SIG-M5 treated with dmso at 0.1 percent for 504 hours (cell line): ENCODE results near the gene RPS10.
A peak's percentile ranks its signal among the peaks of the same experiment; 100 is the strongest.
"Not testable (repeated sequence)": the region's sequence is repeated elsewhere in the genome, so short reads cannot be mapped to it uniquely, and the experiment has no call there.

Experiments
- DNase-seq: peaks from one replicate; lab custom pipeline; 2025; ENCODE audit not compliant: unreplicated experiment; lab: John Stamatoyannopoulos, UW

Gene RPS10

DNA sequence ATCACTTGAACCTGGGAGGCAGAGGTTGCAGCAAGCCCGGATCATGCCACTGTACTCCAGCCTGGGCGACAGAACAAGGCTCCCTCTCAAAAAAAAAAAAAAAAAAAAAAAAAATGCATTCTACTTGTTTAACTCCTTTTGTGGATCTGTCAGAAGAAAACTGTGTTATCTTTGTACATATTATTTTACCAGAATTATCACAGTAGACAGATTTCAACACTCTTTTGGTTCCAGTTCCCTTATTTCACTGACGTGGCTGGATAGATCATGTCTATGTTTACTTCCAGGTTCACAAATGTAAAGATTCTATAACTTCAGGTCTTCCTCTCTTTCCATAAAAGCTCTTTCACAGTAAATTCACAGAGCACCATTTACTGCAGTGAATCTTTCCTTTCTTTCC is 51.8 kb downstream of the RPS10 start:
- peak; percentile 87 for DNase-seq

- DNase-seq, result no peak
Measured at GRCh38 chr6:34373511-34373910, 52.4 kb downstream of the RPS10 start.

- not testable (repeated sequence) for DNase-seq
Measured at GRCh38 chr6:34371865-34372264, 54.0 kb downstream of the RPS10 start.

DNA sequence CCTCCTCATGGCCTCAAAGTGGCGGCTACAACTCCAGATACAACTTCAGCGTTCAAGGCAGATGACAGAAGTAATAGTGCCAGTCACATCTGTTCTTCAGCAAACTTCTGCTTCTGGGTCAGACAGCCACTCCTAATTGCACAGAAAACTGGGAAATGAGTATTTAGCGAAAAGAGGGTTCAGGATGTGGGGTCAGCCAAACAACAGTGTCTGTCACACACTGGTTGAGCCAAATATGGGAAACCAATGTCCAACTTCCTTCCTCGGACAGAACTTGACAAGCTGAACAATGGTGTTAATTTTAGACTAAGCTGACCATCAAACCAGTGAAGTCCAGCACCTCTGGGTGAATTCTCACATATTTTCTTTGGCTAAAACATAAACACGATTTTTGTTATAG is 55.5 kb downstream of the RPS10 start:
- no peak for DNase-seq

GRCh38 chr6:34369385-34369784 is 56.5 kb downstream of the RPS10 start:
- no peak for DNase-seq
